Head of caudate nucleus (tissue), 42 donors: ENCODE results near the gene BRD4.

ENCODE experiments used
- DNase-seq, 42 donors: peaks; one replicate each; pipeline versions ENCODE4 v3.0.0 to v3.0.0-alpha.2; 2020 to 2021; ENCODE audit warnings: mixed read lengths in 7 of 42
- intact Hi-C: fragments of 100-400 bp; cut with DNase I; formaldehyde crosslinking; loops from one replicate; pipeline ENCODE4 v1.15.0; 2022

Gene BRD4

DNA sequence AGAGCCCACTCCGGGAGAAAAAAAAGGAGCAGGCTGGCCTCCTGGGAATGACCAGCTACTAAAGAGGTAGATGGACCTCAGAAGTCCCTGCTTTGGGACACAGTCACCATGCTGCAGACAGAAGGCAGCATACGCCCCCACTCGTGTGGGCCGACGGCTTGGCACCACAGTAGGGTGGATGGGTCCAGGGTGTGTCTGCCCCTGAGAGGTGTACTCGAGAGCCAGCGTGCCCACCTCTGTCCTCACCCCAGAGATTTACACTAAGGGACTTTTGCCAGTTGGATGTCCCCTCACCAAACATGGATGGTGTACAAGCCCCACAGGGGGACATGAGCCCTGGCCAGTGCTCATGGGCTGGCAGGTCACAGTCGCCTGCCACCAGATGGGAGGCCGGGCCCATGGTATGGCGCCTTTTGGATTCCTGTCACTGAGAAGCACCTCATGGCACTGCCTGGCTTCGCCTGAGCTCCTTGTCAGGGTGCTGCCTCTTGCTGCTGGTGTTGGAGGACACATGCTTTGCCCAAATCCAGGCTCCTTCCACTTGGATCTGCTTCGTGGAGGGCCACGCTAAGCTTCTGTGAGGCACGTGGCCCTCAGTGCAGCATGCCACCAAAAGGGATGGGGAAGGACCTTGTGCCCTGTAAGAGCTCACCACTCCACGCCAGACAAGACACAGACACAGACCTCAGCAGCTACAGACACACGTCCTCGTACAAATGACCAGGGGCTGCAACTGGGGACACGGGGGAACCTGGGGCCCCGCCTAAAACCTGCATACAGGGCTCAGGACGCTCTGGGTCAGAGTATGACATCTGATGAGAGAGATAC, 86.8 kb downstream of the BRD4 start:
- DNase-seq = no peak
- intact Hi-C loops = loop anchor here (5.0 kb wide), 1 partner anchor 63 kb away; no protein-coding TSS in a partner anchor

DNA sequence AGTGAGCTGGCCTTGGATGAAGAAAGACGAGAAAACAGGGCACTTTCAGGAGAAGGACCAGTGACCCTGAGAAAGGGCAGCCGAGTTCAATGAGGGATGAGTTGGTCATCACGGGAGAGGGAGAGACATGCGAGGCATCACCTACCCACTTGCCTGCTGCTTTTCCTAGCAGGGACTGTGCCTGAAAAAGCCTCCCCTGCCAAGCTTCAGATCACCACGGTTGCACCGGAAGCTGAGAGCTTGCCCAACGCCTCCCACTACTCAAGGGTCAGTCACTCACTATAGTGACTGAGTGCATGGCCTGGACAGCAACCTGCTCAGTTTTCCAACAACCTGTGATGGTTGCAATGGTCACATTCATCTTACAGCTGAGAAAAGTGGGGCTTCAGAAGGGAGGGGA, 87.5 kb downstream of the BRD4 start:
- no peak for DNase-seq
- intact Hi-C loops = loop anchor here (5.0 kb wide), 1 partner anchor 63 kb away; no protein-coding TSS in a partner anchor

DNA sequence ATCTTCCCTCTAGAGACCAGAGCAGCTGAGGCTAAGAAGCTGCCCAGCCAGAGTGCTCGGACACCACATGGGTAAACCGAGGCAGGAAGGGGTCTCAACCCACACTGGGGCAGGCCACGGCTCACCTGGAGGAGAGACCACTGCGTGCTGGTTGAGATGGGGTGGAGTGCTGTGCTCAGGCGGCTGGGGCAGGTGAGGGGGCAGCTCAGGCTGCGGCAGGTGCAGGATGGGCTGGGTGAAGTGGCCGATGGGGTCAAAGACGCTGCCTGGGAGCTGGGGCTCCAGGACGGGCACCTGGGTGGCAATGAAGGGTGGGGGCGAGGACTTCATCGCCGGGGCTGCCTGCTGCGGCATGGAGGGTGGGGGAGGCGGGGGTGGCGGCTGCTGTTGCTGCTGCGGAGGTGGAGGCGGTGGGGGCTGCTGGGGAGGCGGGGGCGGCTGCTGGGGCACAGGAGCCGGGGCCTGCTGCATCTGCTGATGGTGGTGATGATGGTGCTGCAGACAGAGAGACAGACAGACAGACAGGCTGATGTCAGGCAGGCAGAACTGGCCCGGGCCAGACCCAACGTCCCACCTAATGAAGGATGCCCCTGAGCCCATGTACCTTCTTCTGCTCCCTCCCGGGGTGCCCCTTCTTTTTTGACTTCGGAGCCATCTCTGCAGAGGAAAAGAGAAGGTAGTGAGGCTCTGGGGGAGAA, 88.1 kb downstream of the BRD4 start:
- DNase-seq = no peak
- intact Hi-C loops = no loop called here

DNA sequence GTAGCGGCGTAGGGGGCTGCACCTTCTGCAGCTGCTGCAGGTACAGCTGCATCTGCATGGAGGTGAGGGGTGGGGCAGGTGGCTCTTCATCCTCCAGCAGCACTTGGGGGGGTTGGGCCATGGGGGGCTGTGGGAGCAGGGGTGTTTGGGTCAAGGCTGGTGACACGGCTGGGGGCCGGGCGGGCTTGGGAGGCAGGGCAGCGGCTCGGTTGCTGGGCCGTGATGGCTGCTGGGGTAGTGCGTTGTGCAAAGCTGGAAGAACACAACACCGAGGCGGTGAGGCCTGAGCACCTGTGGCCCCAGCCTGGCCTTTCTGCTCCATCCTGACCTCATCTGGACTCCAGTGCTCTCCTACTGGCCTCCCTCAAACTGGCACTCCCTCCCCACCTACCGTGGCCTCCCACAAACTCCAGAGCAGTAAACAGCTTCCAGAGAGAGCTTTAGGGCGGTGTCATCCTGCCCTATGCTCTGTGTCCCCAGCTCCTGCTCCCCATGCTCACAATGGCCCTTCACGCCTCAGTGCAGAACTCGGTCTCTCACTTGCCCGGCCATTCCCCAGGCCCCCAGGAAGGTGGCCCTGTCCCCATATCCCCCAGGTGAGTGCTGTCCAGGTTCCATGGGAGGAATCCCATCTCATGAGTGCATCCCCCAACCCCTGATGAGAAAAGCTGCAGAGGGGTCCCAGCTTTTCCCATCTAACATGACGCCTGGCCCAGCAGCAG, 88.9 kb downstream of the BRD4 start:
- DNase-seq = no peak
- intact Hi-C loops = no loop called here

DNA sequence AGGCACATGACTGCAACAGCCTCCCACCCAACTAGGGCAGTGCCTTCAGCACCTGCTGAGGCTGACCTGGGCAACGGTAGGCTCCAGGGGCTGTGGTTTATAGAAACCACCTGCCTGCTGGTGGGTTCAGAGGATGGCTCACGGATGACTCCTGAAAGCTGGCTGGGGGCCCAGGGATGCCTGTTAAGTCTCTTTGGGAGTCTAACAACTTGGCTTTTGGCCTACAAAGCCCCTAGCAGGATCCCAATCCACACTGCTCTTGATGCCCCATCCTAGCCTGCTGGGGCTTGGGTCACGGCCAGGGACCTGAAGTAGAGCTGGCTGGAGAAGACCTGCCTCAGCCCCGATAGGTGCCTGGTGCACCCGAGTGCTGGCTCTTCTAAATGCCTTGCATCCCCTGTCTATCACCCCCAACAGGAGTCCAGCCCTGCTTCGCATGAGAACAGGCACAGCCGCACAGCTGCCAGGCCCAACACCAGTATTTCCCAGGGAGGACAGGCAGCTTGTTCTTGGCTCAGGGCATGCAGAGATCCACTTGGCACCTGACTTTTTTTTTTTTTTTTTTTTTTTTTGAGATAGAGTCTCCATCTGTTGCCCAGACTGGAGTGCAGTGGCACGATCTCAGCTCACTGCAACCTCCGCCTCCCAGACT, 91.0 kb downstream of the BRD4 start:
- intact Hi-C loops = no loop called here
- DNase-seq = no peak

DNA sequence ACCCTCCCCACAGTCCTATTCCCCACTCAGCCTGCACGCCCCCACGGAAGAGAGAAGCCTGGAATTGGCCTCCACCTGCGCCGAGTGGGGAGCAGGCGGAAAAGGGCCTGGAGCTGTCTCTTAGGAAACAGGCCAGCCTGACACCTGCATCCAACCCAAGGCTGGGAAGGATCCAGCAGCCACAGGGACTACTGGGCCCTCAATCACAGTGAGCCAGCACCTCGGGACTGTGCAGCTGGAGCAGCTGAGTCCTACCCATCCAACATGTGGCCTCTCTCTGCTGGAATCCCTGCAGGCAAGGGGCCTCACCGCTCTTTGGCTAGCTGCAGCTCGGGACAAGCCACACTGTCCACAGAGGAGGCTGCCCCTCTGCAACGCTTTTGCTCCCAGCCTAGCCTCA, 91.8 kb downstream of the BRD4 start:
- intact Hi-C loops = no loop called here
- no peak for DNase-seq

DNA sequence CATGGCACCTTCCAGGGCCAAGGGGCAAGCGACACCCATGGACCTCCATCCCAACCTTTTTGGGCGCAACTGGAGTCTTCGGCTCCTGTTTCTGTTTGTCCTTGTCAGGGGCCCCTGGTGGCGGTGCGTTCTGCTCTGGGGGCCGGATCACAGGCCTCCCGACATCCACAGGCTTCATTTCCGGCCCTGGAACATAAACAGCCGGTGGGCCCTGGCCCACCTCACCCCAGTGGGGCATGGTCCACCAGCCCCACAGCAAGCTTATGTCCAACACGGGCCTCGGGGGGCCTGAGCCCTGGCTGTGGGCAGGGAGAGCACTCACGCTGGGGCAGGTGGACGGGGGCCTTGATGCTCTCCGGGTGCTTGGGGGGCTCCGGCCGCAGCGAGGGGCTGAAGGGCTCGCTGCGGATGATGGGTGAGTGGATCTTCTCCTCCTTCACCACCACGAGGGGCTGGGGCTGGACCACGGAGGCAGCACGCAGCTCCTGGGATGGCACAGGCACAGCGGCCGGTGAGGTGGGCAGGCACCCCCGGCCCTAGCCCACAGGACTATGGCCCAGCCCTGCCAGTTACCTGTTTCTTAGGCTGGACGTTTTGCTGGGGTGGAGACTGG, 92.9 kb downstream of the BRD4 start:
- no peak for DNase-seq
- intact Hi-C loops = no loop called here

DNA sequence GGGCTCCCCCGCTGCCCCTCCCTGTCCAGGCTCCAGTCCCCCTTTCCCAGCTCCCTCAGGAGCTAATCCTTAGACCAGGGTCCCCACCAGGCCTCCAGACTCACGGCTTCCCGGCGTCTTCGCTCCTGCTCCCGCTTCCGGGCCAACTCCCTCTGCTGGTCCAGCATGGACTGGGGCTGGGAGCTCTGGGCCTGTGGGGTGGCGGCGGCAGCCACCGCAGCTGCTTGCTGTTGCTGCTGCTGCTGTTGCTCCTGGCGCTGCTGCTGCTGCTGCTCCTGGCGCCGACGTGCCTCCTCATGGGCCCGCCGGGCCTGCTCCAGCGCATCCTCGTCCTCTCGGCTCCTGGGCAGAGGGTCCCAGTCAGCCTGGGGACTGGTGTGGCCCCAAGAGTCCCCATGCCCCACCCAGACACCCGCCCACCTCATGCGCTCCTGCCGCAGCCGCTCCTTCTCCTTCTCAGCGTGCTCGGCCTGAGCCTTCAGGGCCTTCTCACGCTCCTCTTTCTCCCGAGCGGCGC, 93.6 kb downstream of the BRD4 start:
- DNase-seq = no peak
- intact Hi-C loops = no loop called here

DNA sequence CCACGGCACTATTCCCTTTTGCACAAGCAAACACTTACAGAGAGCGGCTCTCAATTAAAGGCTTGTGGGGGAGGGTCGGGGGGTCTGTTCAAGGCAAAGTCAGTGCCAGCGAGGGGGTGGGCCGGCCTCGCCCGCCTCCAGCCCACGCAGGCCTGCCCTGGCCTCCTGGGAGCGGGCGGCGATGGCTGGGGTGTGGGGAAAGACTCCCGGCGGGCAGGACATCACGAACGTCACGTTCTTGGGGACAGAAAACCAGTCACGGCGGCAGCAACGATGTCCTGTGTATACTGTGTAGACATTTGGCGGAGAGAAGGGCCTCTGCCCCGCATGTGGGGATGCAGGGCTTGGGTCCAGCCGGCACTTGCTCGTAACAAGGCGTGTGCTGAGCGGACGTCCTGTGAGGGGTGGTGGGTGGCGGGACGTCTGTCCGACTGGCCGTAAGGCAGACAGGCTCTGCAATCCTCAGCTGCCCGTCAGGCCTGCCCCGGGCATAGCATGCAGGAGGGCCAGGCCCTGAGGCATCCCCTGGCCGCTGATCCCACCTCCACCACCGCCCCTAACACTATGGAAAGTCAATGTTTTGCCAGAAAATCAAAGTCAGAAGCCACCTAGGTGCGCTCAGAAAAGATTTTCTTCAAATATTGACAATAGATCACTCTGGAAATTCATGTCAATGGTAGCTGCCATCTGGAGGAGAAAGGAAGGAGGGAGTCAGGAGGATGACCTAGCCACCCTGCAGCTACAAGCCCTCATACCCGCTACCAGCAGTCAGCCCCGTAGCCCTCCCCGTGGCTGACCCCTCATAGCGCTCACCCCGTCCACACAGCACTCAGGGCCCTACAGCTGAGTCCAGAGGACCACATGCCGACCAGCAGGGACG, 94.3 kb downstream of the BRD4 start:
- no peak for DNase-seq
- intact Hi-C loops = no loop called here

DNA sequence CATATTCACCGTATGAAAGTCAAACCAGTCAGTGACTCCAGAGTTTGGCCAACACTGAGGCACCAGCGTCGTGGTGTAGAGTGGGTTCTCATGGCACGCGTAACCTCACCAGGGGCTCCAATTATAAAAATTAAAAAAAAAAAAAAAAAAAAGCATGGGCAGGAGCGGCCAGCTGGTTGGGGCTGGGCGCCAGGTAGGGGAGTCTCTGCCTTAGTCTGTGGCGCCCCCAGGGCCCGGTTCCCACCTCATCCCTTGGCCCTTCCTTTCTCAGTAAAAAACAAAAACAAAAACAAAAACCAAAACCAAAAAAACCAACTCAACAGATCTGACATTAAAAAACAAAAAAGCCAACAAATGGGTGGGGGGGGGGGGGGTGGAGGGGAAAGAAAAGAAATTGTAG, 95.5 kb downstream of the BRD4 start:
- intact Hi-C loops = no loop called here
- DNase-seq = no peak

DNA sequence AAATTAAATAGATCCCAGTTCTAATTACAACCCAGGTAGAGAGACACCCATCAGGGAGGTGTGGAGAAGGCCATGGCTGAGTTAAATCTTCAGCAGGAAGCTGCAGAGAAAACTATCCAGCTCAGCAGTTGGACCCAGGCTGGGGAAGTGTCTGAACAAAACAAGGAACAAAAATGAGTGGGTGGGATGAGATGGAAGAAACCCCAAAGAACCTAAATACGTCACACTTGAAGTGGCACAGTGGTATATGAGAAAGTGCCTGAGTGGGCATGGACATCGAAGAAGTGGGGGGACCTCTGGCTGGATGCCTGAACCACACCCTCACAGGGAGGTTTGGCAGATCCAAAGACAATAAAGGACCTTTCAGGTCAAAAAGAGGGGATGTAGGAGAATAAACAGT, 96.6 kb downstream of the BRD4 start:
- intact Hi-C loops = no loop called here

DNA sequence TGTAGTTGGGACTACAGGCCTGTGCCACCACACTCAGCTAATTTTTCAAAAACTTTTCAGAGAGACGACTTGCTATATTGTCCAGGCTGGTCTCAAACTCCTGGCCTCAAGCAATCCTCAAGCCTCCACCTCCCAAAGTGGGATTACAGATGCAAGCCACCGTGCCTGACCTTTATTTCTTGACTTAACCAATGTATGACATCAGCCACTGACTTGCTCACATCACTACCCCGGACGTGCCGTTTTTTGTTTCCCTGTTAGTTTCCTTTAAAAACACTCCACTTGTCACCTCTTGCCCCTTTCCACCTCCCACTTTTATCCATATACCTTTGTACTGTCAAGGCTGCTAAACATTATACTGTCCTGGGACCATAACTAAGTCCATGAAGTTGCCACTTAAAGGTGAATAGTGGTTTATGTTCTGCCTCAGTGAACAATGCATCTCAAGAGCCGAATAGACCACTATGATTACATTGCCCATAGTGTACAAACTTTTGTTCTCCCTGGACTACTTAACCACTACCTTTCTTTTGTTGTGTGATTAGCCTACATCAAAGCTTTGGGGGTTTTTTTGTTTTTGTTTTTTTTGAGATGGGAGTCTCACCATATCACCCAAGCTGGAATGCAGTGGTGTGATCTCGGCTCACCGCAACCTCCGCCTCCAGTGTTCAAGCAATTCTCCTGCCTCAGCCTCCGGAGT, 97.8 kb downstream of the BRD4 start:
- intact Hi-C loops = no loop called here
- DNase-seq = no peak

More for the DNA sequence above, 96.6 kb downstream of the BRD4 start:
- no peak for DNase-seq

DNA sequence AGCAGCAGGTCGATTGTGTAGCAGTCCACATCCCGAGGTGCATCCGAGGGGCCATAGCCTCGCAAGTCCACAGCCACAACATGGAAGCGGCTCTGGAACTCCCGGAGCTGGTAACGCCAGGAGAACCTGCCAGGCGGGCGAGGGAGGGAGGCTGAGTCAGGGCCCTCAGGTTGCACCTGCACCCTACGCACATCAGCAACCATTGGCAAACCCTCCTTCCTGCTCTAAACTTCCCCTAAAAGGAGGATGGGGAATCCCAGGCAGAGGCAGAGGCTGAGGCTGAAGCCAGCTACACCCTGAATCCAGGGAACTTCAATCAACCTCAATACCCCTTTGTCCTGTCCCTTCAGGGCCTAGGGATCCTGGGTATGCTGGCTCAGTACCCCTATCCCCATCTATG, 101.1 kb downstream of the BRD4 start:
- no peak for DNase-seq
- intact Hi-C loops = no loop called here

DNA sequence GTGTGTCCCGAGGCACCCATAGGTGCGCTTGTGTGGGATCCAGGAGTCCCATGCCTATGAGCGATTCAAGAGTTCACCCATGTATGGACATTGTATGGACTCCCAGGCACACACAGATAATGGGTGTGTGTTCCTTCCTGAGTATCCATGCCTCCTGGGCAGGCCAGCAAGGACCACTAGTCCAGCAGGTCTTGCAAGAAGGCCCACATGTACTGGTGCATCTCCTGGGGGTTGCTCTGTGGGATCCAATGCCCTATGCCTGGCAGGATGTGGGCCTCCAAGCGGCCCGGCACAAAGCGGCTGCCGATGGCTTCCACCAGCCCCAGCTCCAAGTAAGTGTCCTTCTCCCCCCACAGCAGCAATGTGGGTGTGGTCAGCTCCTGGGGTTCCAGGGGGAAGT, 105.1 kb downstream of the BRD4 start:
- intact Hi-C loops = no loop called here
- no peak for DNase-seq

DNA sequence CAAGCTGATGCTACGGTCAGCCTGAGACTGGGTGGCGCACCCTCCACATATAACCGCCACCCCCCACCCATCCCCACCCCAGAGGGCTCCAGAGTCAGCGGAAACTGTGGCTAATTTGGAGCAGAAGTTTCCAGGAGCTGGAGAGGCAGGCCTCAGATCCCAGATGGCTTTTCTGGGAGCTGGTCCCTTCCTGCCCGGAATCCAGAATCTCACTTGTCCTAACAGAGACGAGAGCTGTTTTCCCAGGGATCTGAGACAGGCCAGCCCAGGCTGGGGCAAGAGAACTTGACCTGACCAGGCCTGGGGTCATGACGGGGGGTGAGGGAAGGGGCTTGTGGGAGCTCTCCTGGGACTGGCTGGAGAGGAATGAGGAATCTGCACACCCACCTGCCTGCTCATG, 106.6 kb downstream of the BRD4 start:
- no peak for DNase-seq

DNA sequence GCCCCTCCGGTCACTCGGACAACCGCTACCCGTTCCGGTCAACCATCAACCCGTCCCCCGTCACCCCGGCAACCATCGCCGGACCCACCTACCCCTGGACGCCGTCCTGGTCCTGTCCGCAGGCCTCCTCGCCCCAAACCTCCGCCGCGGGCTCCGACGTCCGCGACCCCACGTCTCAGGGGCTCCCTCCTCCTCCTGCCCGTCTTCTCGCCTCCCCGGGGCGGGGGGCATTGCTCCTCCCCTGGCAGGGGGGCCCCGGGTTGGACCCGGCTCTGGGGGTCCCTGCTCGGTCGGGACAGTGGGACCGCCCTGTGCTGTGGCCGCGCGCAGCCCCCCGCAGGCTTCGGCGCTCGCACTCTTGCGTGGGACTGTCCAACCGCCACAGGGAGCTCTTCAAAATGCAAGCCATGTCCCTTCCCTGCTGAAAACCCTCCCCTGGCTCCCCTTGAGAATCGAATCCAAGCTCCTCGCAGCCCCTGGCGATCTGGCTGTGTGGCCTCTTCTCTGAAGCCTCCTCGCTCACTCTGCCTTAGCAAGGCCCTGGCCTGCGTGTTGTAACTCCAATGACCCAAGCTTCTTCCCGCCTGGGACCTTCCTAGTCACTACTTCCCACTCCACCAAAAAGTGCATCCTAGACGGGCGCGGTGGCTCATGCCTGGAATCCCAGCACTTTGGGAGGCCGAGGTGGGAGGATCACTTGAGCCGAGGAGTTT, 108.5 kb downstream of the BRD4 start:
- intact Hi-C loops = no loop called here
- peak in 15 of 42 donors; percentile 17 to 53 (median 25) for DNase-seq

More for the DNA sequence above, 106.6 kb downstream of the BRD4 start:
- intact Hi-C loops = no loop called here
